HepG2 (cell line): ENCODE results near the gene GLRX5. TPM values are rescaled to one million over a fixed set of nuclear protein-coding genes. Genes with fewer than 3 reads are reported as not detected.

ENCODE experiments used
- ATAC-seq: fragments of 200-7000 bp; cut with Tn5 transposase; 3 replicates; pipeline ENCODE4 v1.9.1; 2020; ENCODE audit warnings: mild to moderate bottlenecking, moderate library complexity
- BruUV-seq: library from RNA; stranded (reverse); fragments of 400-500 nt; replicated peaks from 2 replicates; lab custom pipeline; 2021; lab: Mats Ljungman, UMichigan
- CTCF ChIA-PET: fragments of 300-600 bp; formaldehyde crosslinking; extraction: SDS; loops from one replicate; lab custom pipeline; 2021; ENCODE audit warnings: low total read pairs, inconsistent platforms, low intra/inter-chr PET ratio; lab: Yijun Ruan, JAX
- POLR2A ChIA-PET: fragments of 350-600 bp; sonication (Branson Sonifier 250); formaldehyde crosslinking; loops from one replicate; lab custom pipeline; 2020; ENCODE audit warnings: antibody characterized with exemption, inconsistent platforms; lab: Yijun Ruan, JAX
- DNase-seq: peaks from one replicate; pipeline ENCODE4 v3.0.0-alpha.2; 2015; ENCODE audit warnings: low spot score
- FAIRE-seq: peaks from 3 replicates; lab custom pipeline; 2011; peaks lifted over from hg19 to GRCh38; lab: Jason Lieb, UNC
- H2AFZ ChIP-seq: one replicate; pipeline ENCODE4 v1.6.1; 2011; ENCODE audit warnings: low read length, inconsistent platforms
- H3K27ac ChIP-seq: fragments of 300-600 bp; 3 replicates; pipeline ENCODE4 v1.8.0; 2011; ENCODE audit warnings: mixed run types, mild to moderate bottlenecking, mixed read lengths, low read length, inconsistent platforms; ENCODE audit not compliant: insufficient read depth; ENCODE audit errors: extremely low read length
- H3K27me3 ChIP-seq, 2 experiments: fragments of 200-600 bp in 1 of 2; 2 replicates in 1 of 2; 3 replicates in 1 of 2; pipeline versions ENCODE4 v1.6.0 to v1.8.0; 2011; ENCODE audit warnings: low read length in 2 of 2, mild to moderate bottlenecking in 2 of 2, moderate library complexity in 2 of 2, inconsistent platforms in 1 of 2; ENCODE audit not compliant: insufficient read depth in 2 of 2, control insufficient read depth in 1 of 2
- H3K36me3 ChIP-seq, 2 experiments: fragments of 200-600 bp in 1 of 2; replicated peaks in 1 of 2; 2 replicates in 1 of 2; 3 replicates in 1 of 2; pipeline versions ENCODE4 v1.5.1 to v1.8.0; 2011; ENCODE audit warnings: low read length in 2 of 2, inconsistent platforms in 1 of 2; ENCODE audit not compliant: insufficient read depth in 2 of 2, control insufficient read depth in 1 of 2
- H3K4me1 ChIP-seq: 2 replicates; pipeline ENCODE4 v1.5.1; 2012; ENCODE audit warnings: low read length, inconsistent platforms; ENCODE audit not compliant: insufficient read depth
- H3K4me2 ChIP-seq: 2 replicates; pipeline ENCODE4 v1.6.0; 2011; ENCODE audit warnings: low read depth, low read length, inconsistent platforms
- H3K4me3 ChIP-seq, 3 experiments: fragments of 200-600 bp in 1 of 3; sonication (generic), shearing (Covaris generic) in 1 of 3; replicated peaks in 1 of 3; 2 replicates each; pipeline ENCODE4 v1.5.1; 2011 to 2016; ENCODE audit warnings: low read length in 3 of 3, inconsistent platforms in 2 of 3, low read depth in 2 of 3, mild to moderate bottlenecking in 2 of 3, control low read depth in 1 of 3, mixed read lengths in 1 of 3; ENCODE audit not compliant: insufficient read depth in 1 of 3
- H3K79me2 ChIP-seq: one replicate; pipeline ENCODE4 v1.6.1; 2011; ENCODE audit warnings: low read length, inconsistent platforms; ENCODE audit not compliant: insufficient read depth
- H3K9ac ChIP-seq: 2 replicates; pipeline ENCODE4 v1.6.0; 2011; ENCODE audit warnings: mild to moderate bottlenecking, low read depth, low read length, inconsistent platforms; ENCODE audit not compliant: insufficient read depth
- H3K9me3 ChIP-seq: 2 replicates; pipeline ENCODE4 v1.5.1; 2012; ENCODE audit warnings: mild to moderate bottlenecking, low read length
- H4K20me1 ChIP-seq: 2 replicates; pipeline ENCODE4 v1.6.0; 2011; ENCODE audit warnings: inconsistent platforms, mild to moderate bottlenecking, low read length, moderate library complexity; ENCODE audit not compliant: insufficient read depth
- BCL6 ChIP-seq: IDR thresholded peaks from 2 replicates; pipeline ENCODE4 v1.6.1; 2016; ENCODE audit warnings: missing genetic modification reagents, missing compliant biosample characterization
- FOSL2 ChIP-seq: sonication (generic); formaldehyde crosslinking; IDR thresholded peaks from 2 replicates; pipeline ENCODE4 v1.4.0; 2020; ENCODE audit warnings: missing genetic modification reagents
- KDM5B ChIP-seq: sonication (generic); formaldehyde crosslinking; IDR thresholded peaks from 2 replicates; pipeline ENCODE4 v1.4.0; 2020; ENCODE audit warnings: missing genetic modification reagents, mild to moderate bottlenecking, borderline replicate concordance
- RARA ChIP-seq: IDR thresholded peaks from 2 replicates; pipeline ENCODE4 v1.6.1; 2016; ENCODE audit warnings: missing genetic modification reagents, missing compliant biosample characterization
- ZBTB7A ChIP-seq: sonication (generic); formaldehyde crosslinking; IDR thresholded peaks from 2 replicates; pipeline ENCODE4 v1.8.0; 2022; ENCODE audit warnings: mild to moderate bottlenecking, missing genetic modification reagents
- ZNF883 ChIP-seq: sonication (generic); formaldehyde crosslinking; IDR thresholded peaks from 2 replicates; pipeline ENCODE4 v1.5.1; 2020; ENCODE audit warnings: mild to moderate bottlenecking, missing genetic modification reagents; ENCODE audit errors: not compliant biosample characterization
- WGBS: methylation state at CpG from one replicate; pipeline ENCODE4 v1.1.6; 2017; ENCODE audit warnings: low lambda C conversion rate; 5-methylcytosine and 5-hydroxymethylcytosine counted together
- in situ Hi-C: cut with HindIII; loops from 2 replicates; pipeline ENCODE4 v1.10.0; 2017; ENCODE audit warnings: low pct_unique_long_range_greater_than_20kb; ENCODE audit not compliant: extremely low pct_ligation_motif_present
- intact Hi-C: fragments of 100-400 bp; cut with micrococcal nuclease; formaldehyde crosslinking; loops from one replicate; pipeline ENCODE4 v1.10.0; 2022; ENCODE audit not compliant: unreplicated experiment
- polyA plus RNA-seq, 8 experiments: library from polyadenylated mRNA; depleted of rRNA in 3 of 8; stranded (reverse) in 7 of 8; unstranded in 1 of 8; fragments of >200 nt; fragmentation: Illumina TruSeq in 4 of 8; extraction: Trizol in 4 of 8; gene quantifications; 2 replicates each; pipeline versions ENCODE4 v1.2.1 to v1.2.3, GENCODE V29; 2011 to 2016; ENCODE audit warnings: low read depth in 4 of 8, missing spikeins in 1 of 8, mixed read lengths in 1 of 8; ENCODE audit not compliant: insufficient read depth in 1 of 8
- total RNA-seq, 5 experiments: library from RNA; depleted of rRNA; stranded (reverse); fragments of >200 nt; fragmentation: Illumina TruSeq; extraction: Trizol; gene quantifications; 2 replicates each; pipeline ENCODE4 v1.2.3, GENCODE V29; 2016; ENCODE audit warnings: low read depth in 1 of 5
- TF ChIP-seq, protein P1 (sequence below): sonication (generic); formaldehyde crosslinking; IDR thresholded peaks from 2 replicates; pipeline ENCODE4 v1.4.0; 2020; ENCODE audit warnings: missing genetic modification reagents, borderline replicate concordance

The GLRX5 gene
- total and polyA plus RNA-seq, 2 of the 13 experiments (the other 11 are each of a cell fraction or from before 2014, with no cell fraction given), result 122 to 146 TPM

GRCh38 chr14:95496690-95497259 lies 38.1 kb upstream of the GLRX5 start:
- intact Hi-C loops (no loop called here), in situ Hi-C loops (no loop called here)
- no peak overlapping the region for H3K4me3 ChIP-seq
- TF ChIP-seq KDM5B (CRISPR knock-in tag), result no peak
- no peak for TF ChIP-seq ZNF883
- TF ChIP-seq, protein P1, sequence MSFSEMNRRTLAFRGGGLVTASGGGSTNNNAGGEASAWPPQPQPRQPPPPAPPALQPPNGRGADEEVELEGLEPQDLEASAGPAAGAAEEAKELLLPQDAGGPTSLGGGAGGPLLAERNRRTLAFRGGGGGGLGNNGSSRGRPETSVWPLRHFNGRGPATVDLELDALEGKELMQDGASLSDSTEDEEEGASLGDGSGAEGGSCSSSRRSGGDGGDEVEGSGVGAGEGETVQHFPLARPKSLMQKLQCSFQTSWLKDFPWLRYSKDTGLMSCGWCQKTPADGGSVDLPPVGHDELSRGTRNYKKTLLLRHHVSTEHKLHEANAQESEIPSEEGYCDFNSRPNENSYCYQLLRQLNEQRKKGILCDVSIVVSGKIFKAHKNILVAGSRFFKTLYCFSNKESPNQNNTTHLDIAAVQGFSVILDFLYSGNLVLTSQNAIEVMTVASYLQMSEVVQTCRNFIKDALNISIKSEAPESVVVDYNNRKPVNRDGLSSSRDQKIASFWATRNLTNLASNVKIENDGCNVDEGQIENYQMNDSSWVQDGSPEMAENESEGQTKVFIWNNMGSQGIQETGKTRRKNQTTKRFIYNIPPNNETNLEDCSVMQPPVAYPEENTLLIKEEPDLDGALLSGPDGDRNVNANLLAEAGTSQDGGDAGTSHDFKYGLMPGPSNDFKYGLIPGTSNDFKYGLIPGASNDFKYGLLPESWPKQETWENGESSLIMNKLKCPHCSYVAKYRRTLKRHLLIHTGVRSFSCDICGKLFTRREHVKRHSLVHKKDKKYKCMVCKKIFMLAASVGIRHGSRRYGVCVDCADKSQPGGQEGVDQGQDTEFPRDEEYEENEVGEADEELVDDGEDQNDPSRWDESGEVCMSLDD (CRISPR knock-in tag), result no peak
- 0 out of 2 replicates have a peak, but pooled peaks have one; percentile 19 for TF ChIP-seq RARA (CRISPR knock-in tag)
- TF ChIP-seq ZBTB7A (CRISPR knock-in tag), result no peak
- TF ChIP-seq BCL6, result peak; percentile 86
- 0 out of 2 replicates have a peak, but pooled peaks have one; percentile 8 for TF ChIP-seq FOSL2 (CRISPR knock-in tag)
- TF ChIP-seq, all 625 proteins: peak for 3
- H3K79me2 ChIP-seq, result peaks cover 15% of the 10 kb centered on the region
- H3K36me3 ChIP-seq, result no peaks in the 10 kb centered on the region; a peak in 1 of 5 replicates
- H3K4me2 ChIP-seq, result no peak overlapping the region
- no peaks in the 10 kb centered on the region for H3K9me3 ChIP-seq
- peaks cover 10% of the 10 kb centered on the region; the same call in 1 of the 2 replicates for H4K20me1 ChIP-seq
- peaks cover 59% of the 10 kb centered on the region for H3K4me1 ChIP-seq
- ChIA-PET CTCF (no interaction called here), POLR2A (interaction anchor here (0.7 to 1.3 kb wide), 4 partner anchors 13 to 54 kb away, joined by 3 to 10 read pairs (median 3); partner anchors contain the start of gene SYNE3)
- no peak overlapping the region for H2AFZ ChIP-seq
- no peak overlapping the region for H3K27ac ChIP-seq
- no peak overlapping the region for H3K9ac ChIP-seq
- 25% methylated on average over 4 of the region's 4 CpGs for WGBS
- no peaks in the 10 kb centered on the region for H3K27me3 ChIP-seq
- FAIRE-seq (no peak), DNase-seq (no peak), ATAC-seq (no peak)
- no TSS peak for BruUV-seq
